ENCODE data around the gene NDUFV2.

- TF ChIP-seq CTCF (IDR thresholded peaks at IDR 0.05) (peak in 5 of 7 experiments; percentile 59 to 74 (median 63)), POLR2A (IDR thresholded peaks at IDR 0.05) (no peak), EP300 (IDR thresholded peaks at IDR 0.05) (no peak), POLR2AphosphoS5 (IDR thresholded peaks at IDR 0.05) (peak in 2 of 3 donors; percentile 44 to 55)
Measured at GRCh38 chr18:9147440-9148202, 45.1 kb downstream of the NDUFV2 start.

Measured in stomach (tissue), 4 donors.